NCI-H2081 treated with DMSO at 0.1 percent for 48 hours (cell line): Measurements from ENCODE around the gene VSTM4.

Experiments used
- DNase-seq: peaks from one replicate; lab custom pipeline; 2025; lab: John Stamatoyannopoulos, UW

Gene VSTM4

DNA sequence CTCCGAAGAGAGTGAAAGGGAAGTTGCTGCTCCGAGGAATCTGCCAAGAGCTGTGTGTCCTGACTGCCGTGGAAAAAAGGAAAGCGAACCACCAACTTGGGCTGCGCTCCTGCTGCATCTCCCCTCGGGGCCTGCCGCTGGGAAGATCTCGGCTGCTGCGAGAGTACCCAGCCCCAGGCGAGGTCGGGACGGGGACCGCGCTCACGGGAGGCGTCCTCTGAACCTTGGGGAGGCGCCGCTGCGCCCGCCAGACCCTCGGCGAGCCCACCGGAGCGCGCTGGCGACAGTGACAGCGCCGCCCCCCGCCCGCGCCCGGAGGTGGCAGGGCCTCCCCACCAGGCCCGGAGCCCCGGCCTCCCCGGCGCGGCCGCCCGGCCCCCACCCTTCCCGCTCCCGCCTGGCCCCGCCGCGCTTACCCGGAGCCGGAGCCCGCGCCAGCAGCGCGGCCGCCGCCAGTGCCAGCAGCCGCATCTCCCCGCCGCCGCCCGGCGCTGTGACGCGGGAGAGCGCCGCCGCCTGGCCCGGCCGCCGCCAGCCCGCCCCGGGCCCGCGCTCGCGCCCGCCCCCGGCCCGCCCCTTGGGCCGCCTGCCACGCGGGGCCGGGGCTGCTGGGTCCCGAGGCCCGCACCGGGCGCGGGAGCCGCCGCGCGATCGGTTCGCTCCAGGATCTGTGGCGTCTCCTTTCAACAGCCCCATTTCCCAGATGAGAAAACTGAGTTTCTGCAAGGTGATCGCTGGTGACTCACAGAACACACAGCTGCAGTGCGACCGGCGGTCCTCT, at the start of gene VSTM4:
TSS of gene VSTM4 (minus strand) at position 508 of the 781 bp plus-strand sequence. CDS start at position 471, 37 bp downstream.
- no peak for DNase-seq

- DNase-seq, result no peak
These were observed 49.4 kb upstream of the VSTM4 start for GRCh38 chr10:49164559-49165188.

- DNase-seq, result no peak
These were observed 48.4 kb upstream of the VSTM4 start for GRCh38 chr10:49163741-49164140.

DNA sequence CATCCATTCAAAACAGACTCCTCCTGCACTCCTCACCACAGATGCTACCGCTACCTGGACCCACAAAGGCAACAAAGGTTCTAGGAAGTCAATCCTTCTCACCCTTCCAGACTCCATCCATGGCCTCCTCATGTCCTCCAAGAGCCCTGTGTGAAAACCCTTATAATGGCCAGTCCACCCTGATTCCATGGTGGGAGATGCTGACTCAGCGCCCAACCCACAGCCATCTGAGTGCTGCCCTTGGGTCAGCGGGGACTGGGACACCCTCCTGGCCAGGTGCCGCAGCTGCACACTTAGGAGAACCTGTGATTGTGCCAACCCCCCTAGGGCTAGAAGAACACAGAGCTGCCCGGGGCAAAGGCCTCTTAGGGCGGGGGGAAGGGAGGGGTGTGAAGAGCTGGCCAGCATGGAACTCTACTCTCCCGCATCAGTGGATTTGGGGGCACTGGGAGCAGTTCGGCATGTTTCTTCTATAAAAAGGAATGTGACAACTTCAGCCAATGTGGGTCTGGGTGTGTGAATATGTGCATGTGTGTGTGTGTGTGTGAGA, 47.5 kb upstream of the VSTM4 start:
- DNase-seq, result no peak

GRCh38 chr10:49162063-49162462, 46.7 kb upstream of the VSTM4 start:
- DNase-seq, result no peak

GRCh38 chr10:49161411-49161997, 46.2 kb upstream of the VSTM4 start:
- no peak for DNase-seq

GRCh38 chr10:49160814-49161213, 45.5 kb upstream of the VSTM4 start:
- no peak for DNase-seq

GRCh38 chr10:49160110-49160509, 44.8 kb upstream of the VSTM4 start:
- no peak for DNase-seq

DNA sequence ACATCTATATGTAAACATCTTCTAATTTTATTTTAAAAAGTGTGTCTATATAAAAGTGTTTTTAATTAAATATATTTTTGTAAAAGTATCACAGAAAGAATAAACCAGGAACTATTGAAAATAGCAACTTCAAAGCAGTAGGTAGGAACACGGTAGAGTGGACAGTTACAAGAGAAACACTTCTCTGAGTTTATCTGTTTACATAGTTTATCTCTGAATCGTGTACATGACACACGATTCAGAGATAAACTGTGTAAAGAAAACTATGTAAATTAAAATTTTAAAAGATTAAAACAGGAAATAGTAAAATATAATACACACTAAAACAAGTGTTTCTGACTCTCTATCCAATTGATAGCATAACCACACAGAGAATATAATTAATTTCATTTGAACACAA, 43.6 kb upstream of the VSTM4 start:
- no peak for DNase-seq

DNA sequence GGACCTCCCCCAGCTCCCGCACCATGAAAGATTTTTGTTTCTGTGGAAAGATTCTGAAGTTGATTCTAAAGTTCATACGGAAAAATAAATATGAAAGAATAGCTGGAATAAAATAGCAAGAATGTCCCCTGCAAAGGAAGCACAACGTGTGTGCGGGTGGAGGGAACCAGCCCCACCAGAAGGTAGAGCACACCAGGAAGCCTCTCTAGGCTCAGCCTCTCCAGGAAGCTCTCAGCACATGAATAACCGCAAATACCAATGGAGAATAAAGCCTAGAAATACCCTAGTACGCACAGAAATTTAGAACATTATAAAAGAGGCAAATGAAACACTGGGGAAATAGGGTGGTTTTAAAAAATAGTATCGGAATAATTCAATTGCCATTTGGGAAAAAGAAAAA, 43.1 kb upstream of the VSTM4 start:
- DNase-seq, result no peak

DNA sequence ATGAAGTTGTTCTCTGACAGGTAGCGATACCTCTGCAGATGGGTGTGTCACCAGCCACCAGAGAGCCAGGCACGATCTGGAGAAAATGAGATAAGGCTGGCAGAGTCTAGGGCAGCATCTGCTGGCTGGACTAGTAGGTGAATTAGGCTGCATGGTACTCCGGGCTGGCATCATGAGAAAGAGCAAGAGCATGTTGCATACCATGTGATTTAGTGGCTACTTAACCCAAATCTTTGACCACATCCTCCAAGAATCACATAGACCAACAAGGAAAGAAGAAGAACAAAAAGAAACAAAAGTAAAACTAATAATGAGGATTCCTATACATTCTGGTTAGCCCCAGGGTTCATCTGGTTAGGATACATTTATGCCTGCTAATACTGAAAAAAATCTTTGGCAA, 41.9 kb upstream of the VSTM4 start:
- no peak for DNase-seq

- no peak for DNase-seq
These were observed 39.3 kb upstream of the VSTM4 start for GRCh38 chr10:49154641-49155040.

DNA sequence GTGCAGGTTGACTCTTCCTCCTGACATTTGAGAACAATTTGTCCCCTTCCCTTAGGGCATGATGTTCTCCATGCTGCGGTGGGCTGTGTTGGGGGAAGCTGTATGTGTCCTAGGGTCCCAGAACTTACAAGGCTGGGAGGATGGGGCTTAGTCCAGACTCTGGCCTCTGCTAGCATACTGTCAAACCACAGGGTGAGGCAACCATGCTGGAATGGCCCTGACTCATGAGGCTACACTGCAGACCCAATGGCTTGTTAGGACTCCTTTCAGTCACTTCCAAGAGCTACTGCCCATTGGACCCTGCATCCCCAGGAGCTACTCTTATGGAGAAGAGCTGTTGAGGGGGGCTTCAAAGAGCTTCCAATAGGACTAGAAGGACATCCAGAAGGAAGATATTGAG, 38.6 kb upstream of the VSTM4 start:
- DNase-seq, result no peak

DNA sequence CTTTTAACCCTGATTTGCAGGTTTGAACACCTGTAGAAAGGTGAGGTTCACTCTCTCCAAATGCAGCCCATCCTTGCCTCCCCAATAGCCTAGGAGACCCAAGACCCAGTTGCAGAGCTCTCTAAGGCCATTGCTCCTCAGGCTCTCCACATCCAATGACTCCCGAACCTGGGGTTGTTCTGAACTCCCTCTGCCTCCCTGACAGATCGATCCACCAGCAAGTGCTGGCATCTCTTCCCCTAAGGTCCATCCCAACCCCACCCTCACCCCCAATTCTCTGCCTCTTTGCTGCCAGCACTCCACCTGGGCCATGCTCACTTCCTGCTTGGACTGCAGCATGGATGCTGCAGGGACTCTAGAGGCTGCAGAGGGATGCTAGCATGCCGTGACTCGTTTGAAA, 37.8 kb upstream of the VSTM4 start:
- no peak for DNase-seq

GRCh38 chr10:49152663-49153062, 37.3 kb upstream of the VSTM4 start:
- DNase-seq, result no peak

DNA sequence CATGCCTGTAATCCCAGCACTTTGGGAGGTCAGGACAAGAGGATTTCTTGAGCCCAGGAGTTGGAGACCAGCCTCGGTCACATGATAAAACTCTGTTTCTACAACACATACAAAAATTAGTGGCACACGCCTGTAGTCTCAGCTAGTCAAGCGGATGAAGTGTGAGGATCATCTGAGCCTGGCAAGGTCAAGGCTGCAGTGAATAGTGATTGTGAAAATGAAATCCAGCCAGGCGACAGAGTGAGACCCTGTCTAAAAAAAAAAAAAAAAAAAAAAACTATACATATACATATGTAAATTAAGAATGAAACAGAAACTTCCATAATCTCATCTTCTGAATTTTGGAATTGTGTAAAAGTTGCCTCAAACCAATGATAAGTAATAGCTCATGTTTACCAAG, 36.7 kb upstream of the VSTM4 start:
- DNase-seq, result no peak

DNA sequence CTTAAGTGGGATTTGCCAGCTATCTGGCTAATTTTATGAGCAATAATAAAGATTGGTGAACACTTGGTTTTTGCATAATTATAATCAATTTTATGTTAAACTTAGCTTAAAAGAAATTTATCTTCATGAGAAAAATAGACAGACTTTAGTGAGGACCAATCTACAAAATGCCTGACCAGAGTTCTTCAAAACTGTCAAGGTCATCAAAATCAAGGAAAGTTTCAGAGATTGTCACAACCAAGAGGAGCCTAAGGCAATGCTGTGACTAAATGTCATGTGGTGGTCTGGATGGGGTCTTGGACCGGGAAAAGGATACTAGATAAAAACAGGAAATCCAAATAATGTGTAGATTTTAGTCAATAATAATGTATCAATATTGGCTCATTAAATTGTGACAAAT, 36.2 kb upstream of the VSTM4 start:
- no peak for DNase-seq

- no peak for DNase-seq
These were observed 35.7 kb upstream of the VSTM4 start for GRCh38 chr10:49151025-49151445.

GRCh38 chr10:49150426-49150825, 35.1 kb upstream of the VSTM4 start:
- peak; percentile 65 for DNase-seq

- no peak for DNase-seq
These were observed 34.6 kb upstream of the VSTM4 start for GRCh38 chr10:49149881-49150280.

- DNase-seq, result no peak
These were observed 28.9 kb upstream of the VSTM4 start for GRCh38 chr10:49144058-49144720.

- DNase-seq, result no peak
These were observed 27.9 kb upstream of the VSTM4 start for GRCh38 chr10:49143249-49143648.
